COLO668 (cell line): ENCODE results near the gene MVB12B.

Experiments used
- DNase-seq: peaks from one replicate; lab custom pipeline; 2025; ENCODE audit not compliant: unreplicated experiment; lab: John Stamatoyannopoulos, UW

MVB12B gene

GRCh38 chr9:126357074-126357473, 30.4 kb downstream of the MVB12B start:
- peak; percentile 13 for DNase-seq

DNA sequence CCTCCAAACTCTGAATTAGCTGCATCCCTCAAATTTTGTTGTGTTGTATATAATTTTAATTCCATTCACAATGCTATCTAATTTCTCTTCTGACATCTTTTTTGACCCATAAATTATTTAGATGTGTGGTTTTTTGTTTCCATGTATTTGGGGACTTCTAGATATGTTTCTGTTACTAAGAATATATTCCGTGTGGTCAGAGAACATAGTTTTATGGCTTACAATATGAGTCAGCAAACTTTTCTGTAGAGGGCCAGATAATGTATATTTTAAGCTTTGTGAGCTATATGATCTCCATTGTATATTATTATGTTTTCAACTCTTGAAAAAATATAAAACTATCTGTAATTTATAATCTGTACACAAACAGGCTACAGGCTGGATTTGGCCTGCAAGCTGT, 33.4 kb downstream of the MVB12B start:
- no peak for DNase-seq

- DNase-seq = no peak
Observed at GRCh38 chr9:126361810-126362238, 35.2 kb downstream of the MVB12B start.

- DNase-seq = no peak
Observed at GRCh38 chr9:126363250-126363649, 36.6 kb downstream of the MVB12B start.

GRCh38 chr9:126363847-126364671, 37.4 kb downstream of the MVB12B start:
- no peak for DNase-seq

DNA sequence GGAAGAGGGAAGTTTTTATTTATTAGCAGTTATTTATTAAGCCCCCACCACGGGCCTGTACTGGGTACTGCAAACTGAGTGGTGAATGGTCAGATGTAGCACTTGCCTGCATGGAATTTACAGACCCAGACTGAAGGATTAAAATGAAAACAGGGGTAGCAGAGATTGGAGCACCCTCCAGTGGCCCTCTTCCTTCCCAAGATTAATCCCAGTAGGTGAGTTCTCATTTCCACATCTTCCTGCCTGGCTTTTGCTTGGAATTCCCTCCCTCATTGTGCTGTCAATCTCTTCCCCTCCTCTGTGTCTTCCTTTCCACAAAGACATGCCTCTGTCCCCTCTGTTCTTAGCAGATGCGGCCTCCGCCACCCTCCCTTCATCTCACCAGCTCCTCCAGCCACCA, 39.2 kb downstream of the MVB12B start:
- no peak for DNase-seq

- no peak for DNase-seq
Observed at GRCh38 chr9:126366366-126367011, 39.9 kb downstream of the MVB12B start.

GRCh38 chr9:126367139-126367538, 40.5 kb downstream of the MVB12B start:
- no peak for DNase-seq

DNA sequence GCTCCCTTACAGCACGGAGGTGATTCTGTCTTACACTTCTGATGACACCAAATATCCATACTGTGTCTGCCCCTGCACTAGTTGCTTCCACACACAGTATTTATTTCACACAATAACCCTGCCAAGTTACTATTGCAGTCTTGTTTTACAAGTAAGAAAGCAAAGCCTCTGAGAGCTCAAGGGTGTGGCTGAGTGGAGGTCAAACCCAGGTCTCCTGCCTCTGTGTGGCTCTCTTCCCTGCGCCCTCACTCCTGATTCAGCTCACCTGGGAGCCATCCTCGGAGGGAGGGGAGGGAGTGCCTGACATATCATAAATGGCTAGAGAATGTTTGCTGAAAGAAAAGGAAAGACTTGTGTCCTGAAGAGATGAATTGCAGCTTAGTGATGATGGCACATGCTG, 41.0 kb downstream of the MVB12B start:
- DNase-seq = no peak

GRCh38 chr9:126368020-126368419, 41.4 kb downstream of the MVB12B start:
- no peak for DNase-seq

- DNase-seq = no peak
Observed at GRCh38 chr9:126371007-126371870, 44.6 kb downstream of the MVB12B start.

- no peak for DNase-seq
Observed at GRCh38 chr9:126372716-126373115, 46.1 kb downstream of the MVB12B start.

DNA sequence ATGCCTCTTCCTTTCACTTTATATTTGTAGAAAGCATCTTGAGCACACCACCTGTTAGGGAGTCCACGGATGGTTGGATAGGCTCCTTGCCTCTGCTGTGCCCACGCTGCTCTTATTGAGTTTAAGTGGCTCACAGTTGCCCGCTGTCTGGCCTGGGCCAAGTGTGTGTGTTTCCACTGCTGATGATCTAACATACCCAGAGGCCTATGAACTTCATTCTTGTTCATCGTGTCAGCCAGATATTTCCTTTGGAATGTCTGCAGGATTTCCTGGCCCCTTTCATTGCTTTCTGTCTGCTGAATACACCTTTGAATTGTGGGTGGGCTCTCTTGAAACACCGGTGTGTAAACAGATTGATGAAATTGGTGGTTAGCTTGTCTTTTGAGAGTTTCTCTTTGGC, 46.6 kb downstream of the MVB12B start:
- no peak for DNase-seq

GRCh38 chr9:126374366-126374781, 47.7 kb downstream of the MVB12B start:
- no peak for DNase-seq

DNA sequence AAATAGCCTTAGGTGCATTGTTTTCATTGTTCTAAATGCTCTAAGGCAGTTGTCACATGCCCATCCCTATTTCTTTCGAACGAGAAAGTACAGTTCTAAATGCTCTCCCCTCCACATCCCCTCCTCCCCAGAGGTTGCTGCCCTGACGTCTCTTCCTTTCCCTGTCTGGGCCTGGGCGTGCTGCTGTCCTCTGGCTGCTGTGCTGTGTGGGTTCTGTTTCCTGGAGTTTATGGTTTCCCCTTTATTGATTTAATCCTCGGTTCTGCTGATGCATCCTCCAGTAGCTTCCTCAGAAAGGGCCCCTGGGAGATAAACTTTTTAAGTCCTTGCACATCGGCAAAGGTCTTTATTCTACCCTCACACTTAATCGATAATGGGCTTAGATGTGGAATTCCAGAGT, 48.8 kb downstream of the MVB12B start:
- DNase-seq = no peak

DNA sequence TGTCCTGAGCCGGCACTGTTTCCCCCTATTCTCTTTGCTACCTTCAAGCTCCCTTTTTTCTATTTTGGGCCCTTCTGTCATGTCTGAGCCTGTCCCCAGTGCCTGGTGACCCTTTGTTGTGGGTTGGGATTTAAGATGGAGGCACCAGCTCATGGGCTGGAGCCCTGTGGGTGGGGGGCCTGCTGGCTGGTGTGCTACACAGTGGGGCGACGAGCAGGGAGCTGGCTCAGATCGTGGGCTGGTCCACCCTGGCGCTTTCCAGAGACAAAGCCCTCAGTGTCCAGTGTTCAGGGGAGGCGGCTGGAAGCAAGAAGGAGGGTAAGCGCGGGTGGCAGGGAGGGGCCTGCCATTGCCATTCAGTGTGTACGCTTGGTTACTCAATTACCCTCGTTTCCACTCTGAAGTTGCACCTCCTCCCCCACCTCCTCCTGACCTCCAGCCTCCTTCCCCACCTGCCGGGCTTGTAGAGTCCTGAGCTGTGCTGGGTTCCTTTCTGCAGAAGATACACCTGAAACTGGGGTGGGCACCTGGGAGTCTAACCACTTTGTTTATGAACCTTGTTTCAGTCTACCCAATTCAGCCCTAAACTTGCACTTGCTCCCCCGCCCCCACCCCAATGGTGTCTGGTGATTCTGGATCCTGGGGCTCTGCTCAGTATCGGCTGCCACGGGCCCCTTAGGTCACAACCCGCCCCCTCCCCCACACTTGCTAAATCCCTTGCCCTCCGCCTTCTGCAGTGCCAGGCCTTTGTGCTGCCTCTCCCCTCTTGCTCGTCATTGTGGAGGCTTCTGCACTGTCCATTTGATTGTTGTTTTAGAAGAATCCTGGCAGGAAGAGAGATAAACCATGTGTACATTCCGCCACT, 49.9 kb downstream of the MVB12B start:
- DNase-seq = no peak

- DNase-seq = no peak
Observed at GRCh38 chr9:126377176-126377509, 50.5 kb downstream of the MVB12B start.

- no peak for DNase-seq
Observed at GRCh38 chr9:126377536-126377935, 50.9 kb downstream of the MVB12B start.

DNA sequence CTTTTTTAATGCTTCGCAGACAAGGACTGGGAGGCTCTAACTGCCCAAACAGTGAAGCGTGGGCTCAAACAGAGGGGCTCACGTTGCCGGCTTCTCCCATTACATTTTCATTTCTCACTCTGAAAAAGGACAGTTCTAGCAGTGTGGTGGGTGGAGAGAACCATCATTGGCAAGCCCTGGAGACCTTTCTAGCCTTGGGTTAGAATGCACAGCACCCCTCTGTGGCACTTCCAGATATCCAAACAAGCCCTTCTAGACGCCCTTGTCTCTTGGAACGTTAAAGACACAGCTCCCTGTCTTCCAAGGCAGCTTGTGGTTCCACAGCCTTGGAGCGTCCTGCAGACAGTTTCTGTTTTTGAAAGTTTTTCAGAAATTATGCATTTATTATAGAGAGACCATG, 52.1 kb downstream of the MVB12B start:
- DNase-seq = no peak

GRCh38 chr9:126379661-126380360, 53.2 kb downstream of the MVB12B start:
- no peak for DNase-seq
